GM19328 (cell line): ENCODE results near the gene KREMEN2.
"Not testable (repeated sequence)": the region's sequence is repeated elsewhere in the genome, so short reads cannot be mapped to it uniquely, and the experiment has no call there.

Experiments used
- ATAC-seq: cut with Tn5 transposase; IDR thresholded peaks from one replicate; pipeline ENCODE4 v1.9.1; 2021; ENCODE audit warnings: mild to moderate bottlenecking, moderate library complexity; ENCODE audit not compliant: unreplicated experiment

Gene KREMEN2

DNA sequence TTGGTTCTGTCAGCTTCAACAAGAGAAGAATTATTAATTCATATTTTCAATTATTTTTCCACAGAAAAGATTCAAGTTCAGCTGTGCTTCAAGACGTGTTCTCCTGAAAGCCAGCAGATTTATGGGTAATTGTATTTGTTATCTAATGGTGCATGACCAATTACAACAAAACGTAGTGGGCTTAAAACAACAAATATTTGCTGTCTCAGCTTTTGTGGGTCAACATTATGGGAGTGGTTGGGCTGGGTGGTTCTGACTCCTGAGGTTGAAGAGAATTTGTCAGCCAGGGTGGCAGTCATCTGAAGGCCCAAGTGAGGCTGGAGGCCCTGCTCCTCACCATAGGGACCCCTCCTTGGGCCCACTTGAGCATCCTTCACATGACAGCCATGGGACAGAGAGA lies 24.1 kb upstream of the KREMEN2 start:
- no peak for ATAC-seq

DNA sequence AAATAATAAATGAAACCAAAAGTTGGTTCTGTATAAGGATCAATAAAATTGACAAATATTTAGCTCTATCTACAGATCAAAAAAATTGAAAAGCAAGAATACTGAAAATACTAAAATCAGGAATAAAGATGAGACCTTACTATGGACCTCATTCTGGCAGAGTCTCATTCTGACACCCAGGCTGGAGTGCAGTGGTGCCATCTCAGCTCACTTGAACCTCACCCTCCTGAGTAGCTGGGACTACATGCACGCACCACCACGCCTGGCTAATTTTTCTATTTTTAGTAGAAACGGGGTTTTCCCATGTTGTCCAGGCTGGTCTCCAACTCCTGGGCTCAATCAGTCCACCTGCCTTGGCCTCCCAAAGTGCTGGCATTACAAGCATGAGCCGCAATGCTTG lies 22.0 kb upstream of the KREMEN2 start:
- ATAC-seq = no peak

DNA sequence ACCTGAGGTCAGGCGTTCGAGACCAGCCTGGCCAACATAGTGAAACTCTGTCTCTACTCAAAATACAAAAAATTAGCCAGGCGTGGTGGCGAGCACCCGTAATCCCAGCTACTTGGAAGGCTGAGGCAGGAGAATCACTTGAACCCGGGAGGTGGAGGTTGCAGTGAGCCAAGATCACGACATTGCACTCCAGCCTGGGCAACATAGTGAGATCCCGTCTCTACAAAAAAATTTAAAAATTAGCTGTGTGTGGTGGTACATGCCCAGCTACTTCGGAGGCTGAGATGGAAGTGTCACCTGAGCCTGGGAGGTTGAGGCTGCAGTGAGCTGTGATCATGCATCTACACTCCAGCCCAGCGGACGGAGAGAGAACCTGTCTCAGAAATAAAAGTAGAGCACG lies 20.4 kb upstream of the KREMEN2 start:
- ATAC-seq = not testable (repeated sequence)

DNA sequence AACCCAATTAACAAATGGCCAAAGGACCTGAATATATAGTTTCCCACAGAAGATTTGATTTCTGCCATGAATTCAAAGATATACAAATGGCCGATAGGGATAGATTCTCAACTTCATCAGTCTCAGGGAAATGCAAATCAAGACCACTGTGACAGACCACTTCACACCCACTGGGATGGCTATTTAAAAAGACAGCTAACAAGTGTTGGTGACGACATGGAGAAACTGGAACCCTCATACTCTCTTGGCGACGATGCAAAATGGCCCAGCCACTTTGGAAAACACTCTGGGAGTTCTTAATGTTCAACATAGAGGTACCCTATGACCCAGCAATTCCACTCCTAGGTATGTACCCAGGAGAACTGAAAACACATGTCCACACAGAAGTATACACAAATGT lies 17.4 kb upstream of the KREMEN2 start:
- ATAC-seq = no peak

DNA sequence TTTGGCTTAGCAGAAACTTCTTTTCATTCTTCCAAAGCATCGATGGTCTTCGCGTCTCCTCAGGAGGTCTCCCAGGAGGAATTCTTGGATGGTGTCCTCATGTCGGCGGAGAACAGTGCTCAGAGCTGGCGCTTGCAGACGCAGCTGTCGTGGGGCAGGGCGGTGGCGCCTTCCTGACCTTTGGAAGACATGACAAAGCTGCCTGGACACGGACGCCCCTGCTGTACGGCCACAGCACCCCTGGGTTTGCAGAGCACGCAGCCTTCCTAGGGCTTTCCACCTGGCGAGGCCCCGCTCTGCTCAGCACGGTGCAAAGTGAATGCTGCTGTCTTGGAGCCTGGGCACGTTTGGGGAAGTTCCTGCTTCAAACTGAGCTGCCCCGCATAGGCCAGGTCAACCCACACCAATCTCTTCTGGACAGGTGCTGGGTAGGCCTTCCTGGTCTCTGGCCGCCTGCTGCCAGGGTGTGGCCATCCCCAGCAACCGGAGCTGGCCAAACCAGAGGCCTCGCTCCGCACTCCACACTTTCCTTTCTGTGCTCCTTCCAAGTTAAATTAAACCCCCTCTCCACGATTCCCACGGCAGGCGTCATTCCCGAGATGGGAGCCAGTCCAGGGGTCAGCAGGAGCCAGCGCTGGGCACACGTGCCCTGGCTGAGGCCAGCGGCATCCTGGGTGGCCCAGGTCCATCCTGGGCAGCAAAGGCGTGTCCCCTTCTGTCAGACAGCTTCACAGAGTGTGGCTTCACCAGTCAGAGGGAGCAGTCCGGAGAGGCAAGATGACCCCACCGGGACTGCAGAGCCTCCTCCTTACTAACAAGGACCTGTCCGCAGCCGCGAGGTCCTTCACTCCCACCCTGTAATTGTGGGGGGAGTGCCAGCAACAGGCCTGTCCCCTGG lies 15.0 kb upstream of the KREMEN2 start:
- no peak for ATAC-seq

DNA sequence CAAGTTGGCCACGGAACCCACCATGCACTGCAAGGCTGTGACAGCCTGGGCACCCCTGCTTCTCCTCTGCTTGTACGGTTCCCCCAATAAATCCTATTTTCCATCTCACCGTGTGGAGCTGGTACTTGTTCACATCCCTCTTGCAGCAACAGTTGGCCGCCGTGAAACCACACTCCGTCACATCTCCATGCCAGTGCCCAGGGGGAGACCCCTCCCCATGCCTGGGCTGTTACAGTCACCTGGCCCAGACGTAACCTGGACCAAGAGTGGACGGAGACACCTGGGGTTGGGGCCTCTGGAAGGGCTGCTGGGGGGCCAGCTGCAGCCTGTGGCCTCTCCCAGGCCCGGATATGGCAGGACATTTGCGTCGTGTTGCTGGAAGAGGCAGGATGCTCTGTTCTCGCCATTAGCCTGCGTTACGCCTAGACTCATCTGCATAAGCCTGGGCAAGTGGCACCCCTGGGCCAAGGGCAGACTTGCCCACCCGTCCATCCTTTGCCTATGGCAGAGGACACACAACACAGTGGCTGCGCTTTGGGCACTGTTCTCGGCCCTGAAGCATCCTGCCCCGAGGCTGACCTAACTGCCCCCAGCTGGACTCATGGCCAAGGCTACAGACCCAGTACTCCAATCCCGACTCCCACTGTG lies 14.2 kb upstream of the KREMEN2 start:
- ATAC-seq = no peak

DNA sequence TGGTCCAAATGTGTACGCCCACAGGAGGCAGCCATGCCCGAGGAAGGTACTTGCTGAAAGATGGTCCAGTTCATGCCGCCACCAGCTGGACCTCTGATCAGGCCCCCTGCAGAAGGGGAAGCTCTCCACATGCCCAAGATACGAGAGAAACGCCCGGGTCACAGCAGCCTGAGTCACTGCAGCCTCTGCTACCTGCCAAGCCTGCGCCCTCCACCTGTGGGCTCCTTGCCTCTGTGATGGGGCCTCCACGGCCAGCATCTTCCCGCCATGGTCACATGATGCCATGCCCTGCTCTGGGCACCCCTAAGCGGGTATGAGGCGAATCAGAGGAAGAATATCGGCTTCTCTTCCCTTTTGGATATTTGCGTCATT lies 13.7 kb upstream of the KREMEN2 start:
- no peak for ATAC-seq

DNA sequence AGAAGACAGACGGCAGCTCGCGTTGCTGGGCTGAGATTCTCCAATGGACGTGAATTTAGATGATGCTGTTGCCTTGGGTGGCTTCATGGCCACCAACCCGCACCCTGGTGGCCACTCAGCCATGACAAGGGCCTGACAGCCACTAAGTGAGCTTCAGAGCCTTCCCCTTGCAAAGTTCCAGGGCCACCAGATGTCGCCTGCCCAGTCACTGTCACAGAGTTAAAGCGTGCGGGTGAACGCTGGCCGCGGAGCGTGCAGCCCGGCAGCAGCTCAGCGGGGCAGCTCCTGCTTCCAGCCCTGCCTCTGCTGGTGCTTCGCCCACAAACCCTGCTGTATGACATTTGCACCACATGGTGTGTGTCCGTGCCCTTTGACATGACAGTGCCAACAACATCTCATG lies 13.3 kb upstream of the KREMEN2 start:
- no peak for ATAC-seq

DNA sequence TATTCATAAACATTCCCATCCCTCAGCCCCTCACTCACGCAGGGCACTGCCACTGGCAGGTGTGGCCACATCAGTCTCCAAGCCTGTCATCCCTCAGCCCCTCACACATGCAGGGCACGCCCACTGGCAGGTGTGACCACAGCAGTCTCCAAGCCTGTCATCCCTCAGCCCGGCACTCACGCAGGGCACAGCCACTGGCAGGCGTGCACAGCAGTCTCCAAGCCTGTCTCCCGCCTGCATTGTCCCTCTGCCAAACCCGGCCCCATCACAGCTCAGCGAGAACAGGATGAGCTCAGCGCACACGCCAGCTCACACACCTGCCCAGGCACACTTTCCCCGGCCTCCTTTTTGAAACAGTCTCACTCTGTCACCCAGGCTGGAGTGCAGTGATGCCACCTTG lies 11.4 kb upstream of the KREMEN2 start:
- ATAC-seq = no peak

DNA sequence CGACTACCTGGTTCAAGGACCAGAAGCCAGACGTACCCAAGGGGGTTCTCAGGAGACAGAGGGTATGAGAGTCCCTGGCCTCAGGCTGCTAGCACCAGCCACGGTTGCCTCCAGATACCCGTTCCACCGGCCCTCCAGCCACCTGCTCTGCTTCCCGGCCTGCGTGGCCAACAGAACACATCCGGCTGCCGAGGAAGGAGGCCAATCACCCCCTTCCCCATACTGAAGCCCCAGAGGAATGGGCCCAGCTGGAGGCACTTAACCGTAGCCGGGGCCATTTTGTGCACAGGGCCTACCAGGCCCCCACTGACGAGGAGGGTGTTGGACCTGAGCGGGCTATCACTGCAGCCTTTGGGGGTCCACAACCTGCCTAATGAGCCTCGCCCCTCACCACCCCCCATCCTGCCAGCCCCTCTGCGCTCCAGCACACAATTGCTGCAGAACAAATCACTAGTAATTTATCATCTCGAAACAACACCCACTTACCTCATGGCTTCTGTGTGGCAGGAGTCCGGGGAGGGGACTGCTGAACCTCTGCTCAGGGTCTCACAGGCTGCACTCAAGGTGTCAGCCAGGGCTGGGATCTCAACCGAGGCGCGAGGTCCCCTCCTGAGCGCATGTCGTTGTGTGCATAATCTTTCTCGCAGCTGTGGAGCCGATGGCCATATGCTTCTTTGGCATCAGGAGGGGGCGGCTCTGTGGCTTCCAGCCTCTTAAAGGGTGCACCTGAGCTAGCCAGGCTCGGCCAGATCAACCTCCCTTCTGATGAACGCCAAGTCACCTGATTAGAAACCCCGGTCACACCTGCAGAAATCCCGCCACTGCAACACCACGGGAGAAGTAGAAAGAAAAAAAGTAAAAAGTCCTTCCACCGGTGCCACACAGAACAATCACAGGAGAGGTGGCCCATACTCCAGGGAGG lies 10.1 kb upstream of the KREMEN2 start:
- ATAC-seq = no peak

DNA sequence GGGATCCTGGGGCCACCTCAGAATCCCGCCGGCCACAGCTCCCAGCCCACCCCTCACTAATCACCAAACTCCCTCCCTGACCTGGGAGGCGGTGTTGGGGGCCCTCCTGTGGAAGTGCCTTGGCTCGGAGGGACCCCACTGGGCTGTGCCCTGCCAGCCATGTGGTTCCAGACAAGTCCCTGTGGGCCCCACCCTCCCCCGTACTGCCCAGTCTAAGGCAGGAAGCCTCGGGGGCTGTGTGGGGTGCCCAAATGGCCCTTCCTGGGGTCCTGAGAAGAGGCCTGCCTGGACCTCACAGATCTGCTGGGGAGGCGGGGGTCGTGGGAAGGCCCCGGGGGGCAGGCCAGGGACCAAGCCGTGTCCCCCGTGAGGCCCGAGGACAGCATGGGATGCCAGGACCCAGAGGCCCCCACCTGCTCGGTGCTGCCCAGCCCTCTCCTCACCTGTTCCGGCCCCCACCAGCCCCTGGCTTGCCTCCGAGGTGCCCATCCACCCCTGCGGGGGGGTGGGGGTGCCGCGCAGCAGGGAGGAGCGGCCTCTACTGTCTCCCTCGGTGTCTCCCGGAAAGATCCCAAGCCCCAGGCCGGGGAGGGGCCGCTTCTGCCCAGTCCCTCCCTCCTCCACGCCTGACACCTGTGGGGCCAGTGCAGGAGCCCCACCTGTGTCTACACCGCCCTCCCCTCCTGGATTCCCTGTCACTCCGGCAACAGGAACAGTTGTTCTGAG lies 9.3 kb upstream of the KREMEN2 start:
- no peak for ATAC-seq

DNA sequence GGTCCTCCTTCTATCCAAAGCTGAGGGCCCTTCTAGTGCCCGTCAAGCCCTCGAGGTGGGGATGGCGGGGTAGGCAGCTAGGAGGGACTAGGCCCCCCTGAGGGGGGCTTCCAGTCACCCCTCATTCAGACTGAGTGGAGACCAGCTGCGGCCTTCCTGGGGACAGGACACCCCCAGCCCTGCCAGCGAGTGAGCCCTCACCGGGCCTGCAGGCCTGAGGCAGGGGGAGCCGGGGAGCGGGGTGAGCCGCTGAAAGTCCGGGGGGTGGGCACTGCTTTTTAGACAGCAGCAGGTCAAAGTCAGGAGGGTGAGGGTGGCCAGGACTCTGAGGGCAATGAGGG lies 8.7 kb upstream of the KREMEN2 start:
- no peak for ATAC-seq

DNA sequence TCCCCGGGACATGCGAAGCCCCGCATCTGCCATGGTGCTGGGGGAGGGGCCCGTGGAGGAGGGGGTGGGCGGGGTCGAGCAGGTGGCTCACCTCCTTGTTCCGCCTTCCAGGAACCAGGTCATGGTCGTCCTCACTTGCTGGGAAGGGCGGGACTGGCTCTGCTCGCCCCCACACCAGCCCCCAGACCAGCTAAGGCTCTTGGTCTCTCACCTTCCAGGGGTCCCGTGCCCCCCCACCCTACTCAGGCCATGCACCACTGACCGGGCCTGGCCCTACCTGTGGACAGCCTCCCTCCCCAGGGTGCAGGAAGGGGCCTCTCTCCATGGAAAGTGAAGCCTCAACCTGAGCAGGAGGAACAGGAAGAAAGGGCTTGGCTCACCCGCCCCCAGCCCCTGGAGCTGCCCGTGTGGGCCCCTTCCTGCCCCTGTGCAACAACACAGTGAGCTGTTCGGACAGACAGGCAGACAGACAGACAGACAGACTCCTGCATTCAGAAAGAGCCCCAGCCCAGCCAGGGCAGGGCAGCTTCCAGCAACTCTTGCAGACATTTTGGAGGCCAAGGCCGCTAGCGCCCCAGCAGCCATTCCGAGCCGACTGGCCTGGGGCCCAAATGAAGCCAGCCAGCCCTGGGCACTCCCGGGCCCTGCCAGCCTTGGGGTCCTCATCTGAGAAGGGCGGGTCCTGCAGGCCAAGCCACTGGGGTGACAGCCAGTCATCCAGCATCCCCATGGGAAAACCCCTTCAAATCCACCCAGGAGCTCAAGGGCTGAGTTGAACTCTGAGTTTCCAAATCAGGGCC lies 8.1 kb upstream of the KREMEN2 start:
- ATAC-seq = no peak

DNA sequence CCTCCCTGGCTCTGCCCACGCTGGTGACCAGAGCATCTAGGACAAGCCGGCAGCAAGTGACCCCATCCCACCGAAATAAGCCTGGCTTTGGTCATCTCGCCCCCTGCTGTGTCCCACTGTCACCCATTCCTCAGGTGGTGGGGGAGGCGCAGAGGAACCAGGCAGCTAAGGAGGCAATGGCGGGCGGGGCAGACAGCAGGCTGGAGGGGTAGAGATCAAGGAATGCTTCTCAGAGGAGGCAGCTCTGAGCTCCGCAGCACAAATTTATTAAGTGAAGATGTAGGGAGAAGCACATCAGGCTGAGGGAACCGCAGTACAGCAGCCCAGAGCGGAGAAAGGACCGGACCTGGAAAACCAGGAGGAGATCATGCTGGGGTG lies 7.5 kb upstream of the KREMEN2 start:
- no peak for ATAC-seq

DNA sequence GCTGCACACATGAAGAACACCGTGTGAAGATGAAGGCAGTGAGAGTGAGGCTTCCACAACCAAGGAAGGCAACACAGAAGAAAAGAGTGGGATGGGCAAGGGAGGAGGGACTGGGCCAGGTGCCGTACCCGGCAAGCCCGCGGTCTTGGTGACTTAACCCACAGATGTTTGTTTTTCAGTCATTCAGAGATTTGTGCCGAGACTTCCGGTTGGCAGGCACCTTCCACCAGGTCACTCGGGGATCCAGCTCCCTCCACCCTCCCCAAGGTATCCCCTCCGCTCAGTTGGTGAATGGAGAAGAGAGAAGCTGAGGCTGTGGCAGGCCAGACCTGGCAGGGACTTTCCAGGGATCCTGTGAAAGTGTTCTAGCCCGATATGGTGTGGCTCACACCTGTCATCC lies 4.9 kb upstream of the KREMEN2 start:
- ATAC-seq = no peak

DNA sequence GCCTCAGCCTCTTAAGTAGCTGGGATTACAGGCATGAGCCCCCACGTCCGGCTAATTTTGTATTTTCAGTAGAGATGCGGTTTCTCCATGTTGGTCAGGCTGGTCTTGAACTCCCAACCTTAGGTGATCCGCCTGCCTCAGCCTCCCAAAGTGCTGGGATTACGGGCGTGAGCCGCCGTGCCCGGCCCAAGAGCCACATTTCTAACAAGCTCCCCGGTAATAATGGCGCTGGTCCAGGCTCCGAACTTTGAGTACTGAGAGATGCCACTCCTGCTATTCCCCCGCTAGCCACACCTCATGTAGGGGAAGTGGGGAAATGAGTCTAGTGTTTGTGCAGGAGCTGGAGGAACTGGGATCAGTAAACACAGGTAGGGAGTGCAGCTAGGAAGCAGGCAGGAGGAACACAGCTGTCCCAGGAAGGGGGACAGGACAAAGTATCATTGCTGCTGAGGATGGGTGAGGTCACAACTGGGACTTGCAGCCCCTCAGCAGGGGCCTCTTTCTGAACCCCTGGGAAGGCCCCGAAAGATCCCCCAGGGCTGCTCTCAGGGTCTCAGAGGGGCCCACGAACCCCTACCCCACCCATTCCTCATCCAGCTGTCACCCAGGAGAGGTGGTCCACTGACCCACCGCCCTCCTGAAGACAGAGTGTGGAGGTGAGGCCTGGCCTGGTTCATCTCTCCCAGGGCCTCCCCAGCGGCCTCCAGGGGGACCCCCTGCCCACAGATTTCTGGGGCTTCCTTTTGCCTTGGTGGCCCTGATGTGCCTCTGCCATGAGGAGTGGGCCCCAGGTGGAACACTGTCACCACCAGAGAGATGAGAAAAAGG lies 3.7 kb upstream of the KREMEN2 start:
- ATAC-seq = no peak

DNA sequence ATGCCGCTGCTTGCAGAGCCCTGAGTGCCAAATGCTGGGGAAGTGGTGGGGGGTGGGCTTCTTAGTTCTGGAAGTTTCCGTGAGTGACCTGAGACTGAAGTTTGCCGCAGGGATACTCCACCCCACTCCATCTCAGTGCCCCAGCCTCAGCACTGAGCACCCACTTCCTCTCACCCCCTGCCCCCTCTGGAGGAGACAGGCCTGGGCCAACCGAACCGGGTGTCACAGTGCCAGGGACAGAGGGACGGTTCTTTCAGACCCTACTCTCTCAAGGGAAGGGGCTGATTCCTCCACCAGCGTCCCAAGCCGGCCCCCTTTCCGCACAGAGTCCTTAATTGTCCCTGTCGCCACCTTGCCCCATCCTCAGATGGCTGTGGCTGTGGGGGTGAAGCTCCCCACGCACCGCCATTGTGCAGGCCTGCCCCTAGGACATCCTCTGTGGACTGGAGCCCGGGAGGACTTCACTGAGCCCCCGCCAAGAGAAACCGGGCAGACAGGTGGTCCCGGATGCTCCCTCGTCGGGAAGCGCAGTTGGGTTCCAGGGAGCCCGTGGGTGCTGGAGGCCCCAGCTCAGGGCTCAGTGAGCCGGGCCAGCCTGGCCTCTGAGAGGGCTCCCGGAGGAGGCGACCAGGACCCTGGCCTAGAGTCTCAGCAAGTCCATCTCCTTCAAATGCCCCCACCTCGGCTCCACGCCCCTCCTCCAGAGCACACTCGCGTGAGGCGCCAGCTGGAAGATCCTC lies 1.6 kb upstream of the KREMEN2 start:
- no peak for ATAC-seq

DNA sequence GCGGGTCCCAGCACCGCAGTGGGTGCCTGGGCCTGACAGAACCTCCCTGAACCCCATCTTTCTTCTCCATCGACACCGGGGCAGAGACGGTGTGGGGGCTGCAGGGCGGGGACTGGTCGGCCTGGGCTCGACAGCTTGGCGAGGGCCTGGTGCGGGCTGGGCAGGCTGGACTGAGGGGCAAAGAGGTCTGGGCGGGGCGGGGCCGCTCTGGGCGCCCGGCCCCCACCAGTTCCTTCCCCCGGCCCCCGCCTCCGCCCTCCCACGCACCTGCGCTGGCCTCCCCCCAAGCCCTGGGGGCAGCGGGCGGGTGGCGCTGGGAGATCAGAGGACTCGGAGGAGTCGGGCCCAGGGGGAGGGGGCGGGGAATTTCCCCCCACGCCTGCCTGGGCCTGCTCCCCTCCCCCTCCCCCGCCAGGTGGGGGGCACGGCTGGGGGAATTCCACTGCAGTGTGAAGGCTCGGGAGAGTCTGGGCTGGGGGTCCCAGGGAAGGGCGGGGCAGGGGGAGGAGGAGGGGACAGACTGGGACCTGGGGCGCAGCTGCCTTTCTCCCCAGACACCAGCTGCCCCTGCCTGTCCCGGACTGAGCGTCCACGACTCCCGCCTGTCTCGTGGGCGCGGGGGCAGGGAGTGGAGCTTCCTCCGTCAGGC lies 877 bp upstream of the KREMEN2 start:
- ATAC-seq = no peak
